DMS153 treated with DMSO at 0.1 percent for 48 hours (cell line): ENCODE data around the gene RGS21.
"Not testable (repeated sequence)": the region's sequence is repeated elsewhere in the genome, so short reads cannot be mapped to it uniquely, and the experiment has no call there.

ENCODE experiments used
- DNase-seq: peaks from one replicate; lab custom pipeline; 2025; ENCODE audit not compliant: unreplicated experiment; lab: John Stamatoyannopoulos, UW

The RGS21 gene

GRCh38 chr1:192316942-192317450, at the start of gene RGS21:
TSS of gene RGS21 (plus strand) at chr1:192316992. CDS start at chr1:192343037, 26,045 bp downstream.
- no peak for DNase-seq

GRCh38 chr1:192268468-192269052, 48.2 kb upstream of the RGS21 start:
- no peak for DNase-seq

GRCh38 chr1:192270398-192270797, 46.4 kb upstream of the RGS21 start:
- DNase-seq, result no peak

- DNase-seq, result no peak
Measured at GRCh38 chr1:192272732-192273131, 44.1 kb upstream of the RGS21 start.

- no peak for DNase-seq
Measured at GRCh38 chr1:192274588-192274987, 42.2 kb upstream of the RGS21 start.

GRCh38 chr1:192277635-192278034, 39.2 kb upstream of the RGS21 start:
- DNase-seq, result no peak

GRCh38 chr1:192284927-192285326, 31.9 kb upstream of the RGS21 start:
- no peak for DNase-seq

- no peak for DNase-seq
Measured at GRCh38 chr1:192303029-192303428, 13.8 kb upstream of the RGS21 start.

GRCh38 chr1:192308314-192308713, 8.5 kb upstream of the RGS21 start:
- DNase-seq, result not testable (repeated sequence)

GRCh38 chr1:192311281-192311680, 5.5 kb upstream of the RGS21 start:
- no peak for DNase-seq

- no peak for DNase-seq
Measured at GRCh38 chr1:192327997-192328396, 11.2 kb downstream of the RGS21 start.

- no peak for DNase-seq
Measured at GRCh38 chr1:192342842-192343241, 26.1 kb downstream of the RGS21 start.

GRCh38 chr1:192343344-192343743, 26.6 kb downstream of the RGS21 start:
- no peak for DNase-seq

GRCh38 chr1:192349314-192349713, 32.5 kb downstream of the RGS21 start:
- DNase-seq, result no peak

GRCh38 chr1:192350356-192350755, 33.6 kb downstream of the RGS21 start:
- DNase-seq, result no peak

- no peak for DNase-seq
Measured at GRCh38 chr1:192351550-192351949, 34.8 kb downstream of the RGS21 start.

- DNase-seq, result no peak
Measured at GRCh38 chr1:192357924-192358323, 41.1 kb downstream of the RGS21 start.

GRCh38 chr1:192358402-192358801, 41.6 kb downstream of the RGS21 start:
- no peak for DNase-seq

- DNase-seq, result no peak
Measured at GRCh38 chr1:192358822-192359221, 42.0 kb downstream of the RGS21 start.

- DNase-seq, result no peak
Measured at GRCh38 chr1:192363177-192363576, 46.4 kb downstream of the RGS21 start.

GRCh38 chr1:192367436-192367835, 50.6 kb downstream of the RGS21 start:
- no peak for DNase-seq

GRCh38 chr1:192375306-192375705, 58.5 kb downstream of the RGS21 start:
- DNase-seq, result no peak

GRCh38 chr1:192376374-192376773, 59.6 kb downstream of the RGS21 start:
- no peak for DNase-seq
